HG03175 (cell line): ENCODE data around the gene MYMK.

Experiments used
- ATAC-seq: cut with Tn5 transposase; IDR thresholded peaks from one replicate; pipeline ENCODE4 v1.9.1; 2021; ENCODE audit warnings: mild to moderate bottlenecking, moderate library complexity; ENCODE audit not compliant: unreplicated experiment

Gene MYMK

GRCh38 chr9:133558191-133559126, 33.7 kb upstream of the MYMK start:
- peak; percentile 60 for ATAC-seq

- ATAC-seq: no peak
These were observed 32.8 kb upstream of the MYMK start for GRCh38 chr9:133557581-133557980.

- ATAC-seq: no peak
These were observed 31.6 kb upstream of the MYMK start for GRCh38 chr9:133556354-133556753.

- no peak for ATAC-seq
These were observed 30.0 kb upstream of the MYMK start for GRCh38 chr9:133554729-133555128.

- ATAC-seq: no peak
These were observed 29.4 kb upstream of the MYMK start for GRCh38 chr9:133553973-133554713.

GRCh38 chr9:133553123-133553522, 28.4 kb upstream of the MYMK start:
- no peak for ATAC-seq

GRCh38 chr9:133552236-133552635, 27.5 kb upstream of the MYMK start:
- ATAC-seq: no peak

- ATAC-seq: no peak
These were observed 26.7 kb upstream of the MYMK start for GRCh38 chr9:133551446-133551845.

GRCh38 chr9:133547116-133547515, 22.4 kb upstream of the MYMK start:
- no peak for ATAC-seq

- no peak for ATAC-seq
These were observed 21.5 kb upstream of the MYMK start for GRCh38 chr9:133546287-133546680.

- no peak for ATAC-seq
These were observed 20.9 kb upstream of the MYMK start for GRCh38 chr9:133545494-133546286.

- ATAC-seq: no peak
These were observed 19.2 kb upstream of the MYMK start for GRCh38 chr9:133543772-133544467.

- ATAC-seq: no peak
These were observed 17.2 kb upstream of the MYMK start for GRCh38 chr9:133542002-133542401.

- ATAC-seq: no peak
These were observed 15.9 kb upstream of the MYMK start for GRCh38 chr9:133540698-133541025.

GRCh38 chr9:133539991-133540697, 15.4 kb upstream of the MYMK start:
- no peak for ATAC-seq

- no peak for ATAC-seq
These were observed 14.4 kb upstream of the MYMK start for GRCh38 chr9:133538851-133539833.

- ATAC-seq: no peak
These were observed 13.4 kb upstream of the MYMK start for GRCh38 chr9:133538176-133538575.

- no peak for ATAC-seq
These were observed 12.5 kb upstream of the MYMK start for GRCh38 chr9:133537257-133537656.

GRCh38 chr9:133536536-133536935, 11.8 kb upstream of the MYMK start:
- ATAC-seq: no peak
